GM23338 (cell line): ENCODE data around the gene NDUFS2. TPM values are rescaled to one million over a fixed set of nuclear protein-coding genes. Genes with fewer than 3 reads are reported as not detected.

Source experiments
- ATAC-seq: fragments of 200-7000 bp; cut with Tn5 transposase; 3 replicates; pipeline ENCODE4 v1.9.1; 2020
- DNase-seq: peaks from one replicate; pipeline ENCODE4 v3.0.0-alpha.2; 2015; ENCODE audit warnings: low spot score
- H2AFZ ChIP-seq: fragments of 200-600 bp; sonication (generic); 2 replicates; pipeline ENCODE4 v1.8.0; 2016; ENCODE audit warnings: antibody characterized with exemption, mild to moderate bottlenecking, moderate library complexity
- H3F3A ChIP-seq: fragments of 200-600 bp; sonication (generic); replicated peaks from 2 replicates; pipeline ENCODE4 v1.8.0; 2017; ENCODE audit warnings: antibody characterized with exemption, mixed run types, low read depth
- H3K27ac ChIP-seq: fragments of 200-600 bp; sonication (generic); 2 replicates; pipeline ENCODE4 v1.6.1; 2016; ENCODE audit warnings: low read depth
- H3K27me3 ChIP-seq: fragments of 200-600 bp; sonication (generic); 2 replicates; pipeline ENCODE4 v1.8.0; 2016; ENCODE audit warnings: mild to moderate bottlenecking, mixed run types, moderate library complexity; ENCODE audit not compliant: insufficient read depth
- H3K36me3 ChIP-seq: fragments of 200-600 bp; sonication (generic); 2 replicates; pipeline ENCODE4 v1.8.0; 2016; ENCODE audit warnings: mild to moderate bottlenecking; ENCODE audit not compliant: insufficient read depth
- H3K4me1 ChIP-seq: fragments of 200-600 bp; sonication (generic); 2 replicates; pipeline ENCODE4 v1.8.0; 2016; ENCODE audit warnings: mild to moderate bottlenecking, moderate library complexity; ENCODE audit not compliant: insufficient read depth
- H3K4me2 ChIP-seq: fragments of 200-600 bp; sonication (generic); 2 replicates; pipeline ENCODE4 v1.7.1; 2017; ENCODE audit warnings: mixed run types
- H3K4me3 ChIP-seq: fragments of 200-600 bp; sonication (generic); 2 replicates; pipeline ENCODE4 v1.6.1; 2016; ENCODE audit warnings: mixed run types
- H3K79me2 ChIP-seq: fragments of 200-600 bp; sonication (generic); replicated peaks from 2 replicates; pipeline ENCODE4 v1.8.0; 2017; ENCODE audit warnings: mild to moderate bottlenecking; ENCODE audit not compliant: insufficient read depth
- H3K9me2 ChIP-seq: fragments of 200-600 bp; sonication (generic); 2 replicates; pipeline ENCODE4 v1.8.0; 2017; ENCODE audit not compliant: insufficient read depth
- H4K20me1 ChIP-seq: fragments of 200-600 bp; sonication (generic); replicated peaks from 2 replicates; pipeline ENCODE4 v1.8.0; 2017; ENCODE audit warnings: mild to moderate bottlenecking; ENCODE audit not compliant: insufficient read depth
- H3K27ac Mint-ChIP-seq: 2 replicates; pipeline ENCODE4 v1.8.0; 2020; ENCODE audit warnings: inconsistent platforms, mild to moderate bottlenecking, moderate library complexity, mixed read lengths
- H3K27me3 Mint-ChIP-seq: 3 replicates; pipeline ENCODE4 v1.8.0; 2022; ENCODE audit warnings: low read depth, mild to moderate bottlenecking, moderate library complexity, mixed read lengths, inconsistent platforms; ENCODE audit not compliant: insufficient read depth, poor library complexity
- H3K36me3 Mint-ChIP-seq: 3 replicates; pipeline ENCODE4 v1.8.0; 2021; ENCODE audit warnings: low read depth, mild to moderate bottlenecking, inconsistent platforms, moderate library complexity, mixed read lengths
- H3K4me1 Mint-ChIP-seq: 3 replicates; pipeline ENCODE4 v1.8.0; 2020; ENCODE audit warnings: mild to moderate bottlenecking, inconsistent platforms, mixed read lengths
- H3K4me3 Mint-ChIP-seq: 3 replicates; pipeline ENCODE4 v1.8.0; 2021; ENCODE audit warnings: moderate library complexity, mild to moderate bottlenecking, inconsistent platforms, mixed read lengths
- H3K9me3 Mint-ChIP-seq: 3 replicates; pipeline ENCODE4 v1.8.0; 2020; ENCODE audit warnings: moderate library complexity, mild to moderate bottlenecking, inconsistent platforms, mixed read lengths
- CREB1 ChIP-seq: fragments of 250-450 bp; sonication (Bioruptor Pico); IDR thresholded peaks from 2 replicates; pipeline ENCODE4 v1.5.0; 2020; ENCODE audit warnings: low read depth, mild to moderate bottlenecking, moderate library complexity
- EZH2 ChIP-seq: fragments of 200-600 bp; sonication (generic); IDR thresholded peaks from one replicate; pipeline ENCODE4 v1.8.0; 2017; ENCODE audit warnings: antibody characterized with exemption, mild to moderate bottlenecking, low read depth; ENCODE audit not compliant: unreplicated experiment
- EZH2phosphoT487 ChIP-seq: fragments of 200-600 bp; sonication (generic); IDR thresholded peaks from one replicate; pipeline ENCODE4 v1.8.1; 2018; ENCODE audit warnings: antibody characterized with exemption; ENCODE audit not compliant: unreplicated experiment
- JUNB ChIP-seq: IDR thresholded peaks from one replicate; pipeline ENCODE4 v1.6.1; 2016; ENCODE audit warnings: antibody characterized with exemption; ENCODE audit not compliant: unreplicated experiment
- NANOG ChIP-seq: IDR thresholded peaks from 2 replicates; pipeline ENCODE4 v1.6.1; 2016; ENCODE audit warnings: antibody characterized with exemption, borderline replicate concordance
- POLR2AphosphoS5 ChIP-seq: IDR thresholded peaks from 2 replicates; pipeline ENCODE4 v1.6.1; 2016; ENCODE audit warnings: antibody characterized with exemption, low read depth
- REST ChIP-seq: IDR thresholded peaks from one replicate; pipeline ENCODE4 v1.6.1; 2018; ENCODE audit warnings: antibody characterized with exemption; ENCODE audit not compliant: unreplicated experiment
- STAT1 ChIP-seq: IDR thresholded peaks from one replicate; pipeline ENCODE4 v1.6.1; 2016; ENCODE audit warnings: antibody characterized with exemption; ENCODE audit not compliant: unreplicated experiment
- ZNF114 ChIP-seq: fragments of 250-450 bp; sonication (Bioruptor Pico); IDR thresholded peaks from 2 replicates; pipeline ENCODE4 v1.5.0; 2020; ENCODE audit warnings: mild to moderate bottlenecking, moderate library complexity
- ZNF331 ChIP-seq: fragments of 250-450 bp; sonication (Bioruptor Pico); IDR thresholded peaks from 2 replicates; pipeline ENCODE4 v1.5.0; 2020; ENCODE audit warnings: low read depth, mild to moderate bottlenecking, moderate library complexity
- polyA plus RNA-seq: library from polyadenylated mRNA; unstranded; fragments of >200 nt; fragmentation: Nextera tagmentation; extraction: Ambion mirVana; gene quantifications from 2 replicates; pipeline ENCODE4 v1.2.1, GENCODE V29; 2016
- total RNA-seq: library from RNA; depleted of rRNA; stranded (reverse); fragments of >200 nt; shearing (Covaris generic); gene quantifications from 2 replicates; pipeline ENCODE4 v1.2.3, GENCODE V29; 2014
- TF ChIP-seq, protein P1 (sequence below): IDR thresholded peaks from 2 replicates; pipeline ENCODE4 v1.6.1; 2016; ENCODE audit warnings: antibody characterized with exemption
- TF ChIP-seq, protein P2 (sequence below), 2 experiments: fragments of 200-600 bp in 1 of 2; sonication (generic) in 1 of 2; conservative IDR thresholded peaks; 2 replicates each; pipeline versions ENCODE4 v1.5.1 to v1.6.1; 2016 to 2017; ENCODE audit warnings: antibody characterized with exemption in 2 of 2, low read depth in 2 of 2, mild to moderate bottlenecking in 2 of 2, moderate library complexity in 1 of 2
- TF ChIP-seq, protein P3 (sequence below): fragments of 250-450 bp; sonication (Bioruptor Pico); IDR thresholded peaks from 2 replicates; pipeline ENCODE4 v1.5.0; 2020; ENCODE audit warnings: mild to moderate bottlenecking, moderate library complexity

Gene NDUFS2
- total and polyA plus RNA-seq, 2 experiments from 2014 or later, result 56.7 to 131 TPM

- Histone ChIP-seq H3F3A (0 out of 2 replicates have a peak, but pooled peaks cover 7% of the 10 kb centered on the region), H3K27me3 (peaks cover 38% of the 10 kb centered on the region), H3K27ac (no peak overlapping the region), H3K4me3 (no peak overlapping the region), H4K20me1 (no peaks in the 10 kb centered on the region), H3K4me2 (peak overlapping the region; percentile 48; the same call in 1 of the 2 replicates), H2AFZ (0 out of 2 replicates have a peak overlapping the region, but pooled peaks have one; percentile 47), H3K36me3 (peaks cover 7% of the 10 kb centered on the region; the same call in 1 of the 2 replicates), H3K79me2 (no peaks in the 10 kb centered on the region), H3K4me1 (peaks cover 8% of the 10 kb centered on the region), H3K9me2 (no peaks in the 10 kb centered on the region)
- H3K27ac Mint-ChIP-seq, result no peak overlapping the region
- TF ChIP-seq EZH2 (no peak), JUNB (no peak), NANOG (no peak), STAT1 (no peak), EZH2phosphoT487 (no peak), POLR2AphosphoS5 (no peak), ZNF114 (CRISPR knock-in tag) (no peak), REST (no peak), ZNF331 (CRISPR knock-in tag) (no peak), CREB1 (CRISPR knock-in tag) (no peak)
- TF ChIP-seq, protein P1, sequence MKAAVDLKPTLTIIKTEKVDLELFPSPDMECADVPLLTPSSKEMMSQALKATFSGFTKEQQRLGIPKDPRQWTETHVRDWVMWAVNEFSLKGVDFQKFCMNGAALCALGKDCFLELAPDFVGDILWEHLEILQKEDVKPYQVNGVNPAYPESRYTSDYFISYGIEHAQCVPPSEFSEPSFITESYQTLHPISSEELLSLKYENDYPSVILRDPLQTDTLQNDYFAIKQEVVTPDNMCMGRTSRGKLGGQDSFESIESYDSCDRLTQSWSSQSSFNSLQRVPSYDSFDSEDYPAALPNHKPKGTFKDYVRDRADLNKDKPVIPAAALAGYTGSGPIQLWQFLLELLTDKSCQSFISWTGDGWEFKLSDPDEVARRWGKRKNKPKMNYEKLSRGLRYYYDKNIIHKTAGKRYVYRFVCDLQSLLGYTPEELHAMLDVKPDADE, result no peak
- TF ChIP-seq, protein P2, sequence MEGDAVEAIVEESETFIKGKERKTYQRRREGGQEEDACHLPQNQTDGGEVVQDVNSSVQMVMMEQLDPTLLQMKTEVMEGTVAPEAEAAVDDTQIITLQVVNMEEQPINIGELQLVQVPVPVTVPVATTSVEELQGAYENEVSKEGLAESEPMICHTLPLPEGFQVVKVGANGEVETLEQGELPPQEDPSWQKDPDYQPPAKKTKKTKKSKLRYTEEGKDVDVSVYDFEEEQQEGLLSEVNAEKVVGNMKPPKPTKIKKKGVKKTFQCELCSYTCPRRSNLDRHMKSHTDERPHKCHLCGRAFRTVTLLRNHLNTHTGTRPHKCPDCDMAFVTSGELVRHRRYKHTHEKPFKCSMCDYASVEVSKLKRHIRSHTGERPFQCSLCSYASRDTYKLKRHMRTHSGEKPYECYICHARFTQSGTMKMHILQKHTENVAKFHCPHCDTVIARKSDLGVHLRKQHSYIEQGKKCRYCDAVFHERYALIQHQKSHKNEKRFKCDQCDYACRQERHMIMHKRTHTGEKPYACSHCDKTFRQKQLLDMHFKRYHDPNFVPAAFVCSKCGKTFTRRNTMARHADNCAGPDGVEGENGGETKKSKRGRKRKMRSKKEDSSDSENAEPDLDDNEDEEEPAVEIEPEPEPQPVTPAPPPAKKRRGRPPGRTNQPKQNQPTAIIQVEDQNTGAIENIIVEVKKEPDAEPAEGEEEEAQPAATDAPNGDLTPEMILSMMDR (conservative IDR thresholded peaks at IDR 0.05; ENCODE audit: low read depth in 2 of 2), result no peak
- TF ChIP-seq, protein P3, sequence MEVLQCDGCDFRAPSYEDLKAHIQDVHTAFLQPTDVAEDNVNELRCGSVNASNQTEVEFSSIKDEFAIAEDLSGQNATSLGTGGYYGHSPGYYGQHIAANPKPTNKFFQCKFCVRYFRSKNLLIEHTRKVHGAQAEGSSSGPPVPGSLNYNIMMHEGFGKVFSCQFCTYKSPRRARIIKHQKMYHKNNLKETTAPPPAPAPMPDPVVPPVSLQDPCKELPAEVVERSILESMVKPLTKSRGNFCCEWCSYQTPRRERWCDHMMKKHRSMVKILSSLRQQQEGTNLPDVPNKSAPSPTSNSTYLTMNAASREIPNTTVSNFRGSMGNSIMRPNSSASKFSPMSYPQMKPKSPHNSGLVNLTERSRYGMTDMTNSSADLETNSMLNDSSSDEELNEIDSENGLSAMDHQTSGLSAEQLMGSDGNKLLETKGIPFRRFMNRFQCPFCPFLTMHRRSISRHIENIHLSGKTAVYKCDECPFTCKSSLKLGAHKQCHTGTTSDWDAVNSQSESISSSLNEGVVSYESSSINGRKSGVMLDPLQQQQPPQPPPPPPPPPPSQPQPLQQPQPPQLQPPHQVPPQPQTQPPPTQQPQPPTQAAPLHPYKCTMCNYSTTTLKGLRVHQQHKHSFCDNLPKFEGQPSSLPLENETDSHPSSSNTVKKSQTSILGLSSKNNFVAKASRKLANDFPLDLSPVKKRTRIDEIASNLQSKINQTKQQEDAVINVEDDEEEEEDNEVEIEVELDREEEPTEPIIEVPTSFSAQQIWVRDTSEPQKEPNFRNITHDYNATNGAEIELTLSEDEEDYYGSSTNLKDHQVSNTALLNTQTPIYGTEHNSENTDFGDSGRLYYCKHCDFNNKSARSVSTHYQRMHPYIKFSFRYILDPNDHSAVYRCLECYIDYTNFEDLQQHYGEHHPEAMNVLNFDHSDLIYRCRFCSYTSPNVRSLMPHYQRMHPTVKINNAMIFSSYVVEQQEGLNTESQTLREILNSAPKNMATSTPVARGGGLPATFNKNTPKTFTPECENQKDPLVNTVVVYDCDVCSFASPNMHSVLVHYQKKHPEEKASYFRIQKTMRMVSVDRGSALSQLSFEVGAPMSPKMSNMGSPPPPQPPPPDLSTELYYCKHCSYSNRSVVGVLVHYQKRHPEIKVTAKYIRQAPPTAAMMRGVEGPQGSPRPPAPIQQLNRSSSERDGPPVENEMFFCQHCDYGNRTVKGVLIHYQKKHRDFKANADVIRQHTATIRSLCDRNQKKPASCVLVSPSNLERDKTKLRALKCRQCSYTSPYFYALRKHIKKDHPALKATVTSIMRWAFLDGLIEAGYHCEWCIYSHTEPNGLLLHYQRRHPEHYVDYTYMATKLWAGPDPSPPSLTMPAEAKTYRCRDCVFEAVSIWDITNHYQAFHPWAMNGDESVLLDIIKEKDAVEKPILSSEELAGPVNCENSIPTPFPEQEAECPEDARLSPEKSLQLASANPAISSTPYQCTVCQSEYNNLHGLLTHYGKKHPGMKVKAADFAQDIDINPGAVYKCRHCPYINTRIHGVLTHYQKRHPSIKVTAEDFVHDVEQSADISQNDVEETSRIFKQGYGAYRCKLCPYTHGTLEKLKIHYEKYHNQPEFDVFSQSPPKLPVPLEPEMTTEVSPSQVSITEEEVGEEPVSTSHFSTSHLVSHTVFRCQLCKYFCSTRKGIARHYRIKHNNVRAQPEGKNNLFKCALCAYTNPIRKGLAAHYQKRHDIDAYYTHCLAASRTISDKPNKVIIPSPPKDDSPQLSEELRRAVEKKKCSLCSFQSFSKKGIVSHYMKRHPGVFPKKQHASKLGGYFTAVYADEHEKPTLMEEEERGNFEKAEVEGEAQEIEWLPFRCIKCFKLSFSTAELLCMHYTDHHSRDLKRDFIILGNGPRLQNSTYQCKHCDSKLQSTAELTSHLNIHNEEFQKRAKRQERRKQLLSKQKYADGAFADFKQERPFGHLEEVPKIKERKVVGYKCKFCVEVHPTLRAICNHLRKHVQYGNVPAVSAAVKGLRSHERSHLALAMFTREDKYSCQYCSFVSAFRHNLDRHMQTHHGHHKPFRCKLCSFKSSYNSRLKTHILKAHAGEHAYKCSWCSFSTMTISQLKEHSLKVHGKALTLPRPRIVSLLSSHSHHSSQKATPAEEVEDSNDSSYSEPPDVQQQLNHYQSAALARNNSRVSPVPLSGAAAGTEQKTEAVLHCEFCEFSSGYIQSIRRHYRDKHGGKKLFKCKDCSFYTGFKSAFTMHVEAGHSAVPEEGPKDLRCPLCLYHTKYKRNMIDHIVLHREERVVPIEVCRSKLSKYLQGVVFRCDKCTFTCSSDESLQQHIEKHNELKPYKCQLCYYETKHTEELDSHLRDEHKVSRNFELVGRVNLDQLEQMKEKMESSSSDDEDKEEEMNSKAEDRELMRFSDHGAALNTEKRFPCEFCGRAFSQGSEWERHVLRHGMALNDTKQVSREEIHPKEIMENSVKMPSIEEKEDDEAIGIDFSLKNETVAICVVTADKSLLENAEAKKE, result no peak
- H3K4me1 Mint-ChIP-seq, result peaks cover 21% of the 10 kb centered on the region
- no peak overlapping the region; the same call in 2 of the 3 replicates for H3K4me3 Mint-ChIP-seq
- DNase-seq (no peak), ATAC-seq (0 out of 3 replicates have a peak, but pooled peaks have one; percentile 6)
- H3K36me3 Mint-ChIP-seq, result peaks cover 16% of the 10 kb centered on the region
- peaks cover 42% of the 10 kb centered on the region for H3K27me3 Mint-ChIP-seq
- peaks cover 26% of the 10 kb centered on the region for H3K9me3 Mint-ChIP-seq
These were observed 58.5 kb downstream of the NDUFS2 start for GRCh38 chr1:161260376-161261260.
